OCI-M2 (cell line): ENCODE measurements around the gene OR10AG1.

ENCODE experiments used
- DNase-seq: peaks from one replicate; lab custom pipeline; 2025; ENCODE audit not compliant: unreplicated experiment; lab: John Stamatoyannopoulos, UW

OR10AG1 gene

GRCh38 chr11:55969845-55970244 lies at the start of gene OR10AG1:
OR10AG1 (minus strand) TSS chr11:55969945; CDS start chr11:55969907, 38 bp downstream.
- no peak for DNase-seq

GRCh38 chr11:56013805-56014204 lies 44.1 kb upstream of the OR10AG1 start:
- no peak for DNase-seq

GRCh38 chr11:56010716-56011115 lies 41.0 kb upstream of the OR10AG1 start:
- DNase-seq = no peak

GRCh38 chr11:55994525-55994924 lies 24.8 kb upstream of the OR10AG1 start, which contains the start of gene OR5F1:
OR5F1 (minus strand) TSS chr11:55994625; CDS start chr11:55994625, 0 bp downstream.
- DNase-seq = no peak

- no peak for DNase-seq
Observed at GRCh38 chr11:55970935-55971334, 1.2 kb upstream of the OR10AG1 start.

- DNase-seq = peak; percentile 46
Observed at GRCh38 chr11:55967914-55968313, 1.8 kb downstream of the OR10AG1 start.

GRCh38 chr11:55966391-55966790 lies 3.4 kb downstream of the OR10AG1 start:
- no peak for DNase-seq

- DNase-seq = no peak
Observed at GRCh38 chr11:55956521-55956920, 13.2 kb downstream of the OR10AG1 start.

- no peak for DNase-seq
Observed at GRCh38 chr11:55949330-55949729, 20.4 kb downstream of the OR10AG1 start.

GRCh38 chr11:55942785-55943392 lies 26.9 kb downstream of the OR10AG1 start:
- DNase-seq = peak; percentile 22

- DNase-seq = no peak
Observed at GRCh38 chr11:55936300-55936699, 33.4 kb downstream of the OR10AG1 start, which contains the start of gene OR5I1. OR5I1 (minus strand) TSS chr11:55936400; CDS start chr11:55936400, 0 bp downstream.

GRCh38 chr11:55920537-55920936 lies 49.2 kb downstream of the OR10AG1 start:
- no peak for DNase-seq
